IMR-90 (cell line): ENCODE measurements around the gene MOCS1. TPM values are rescaled to one million over a fixed set of nuclear protein-coding genes. Genes with fewer than 3 reads are reported as not detected.

Source experiments
- ATAC-seq: fragments of 200-7000 bp; cut with Tn5 transposase; 2 replicates; pipeline ENCODE4 v1.9.1; 2020; ENCODE audit warnings: low read depth, mild to moderate bottlenecking, moderate library complexity
- BruUV-seq: library from RNA; stranded (reverse); fragments of 400-500 nt; replicated peaks from 2 replicates; lab custom pipeline; 2021; lab: Mats Ljungman, UMichigan
- CTCF ChIA-PET: fragments of 300-600 bp; formaldehyde crosslinking; extraction: SDS; loops from one replicate; lab custom pipeline; 2021; ENCODE audit warnings: antibody characterized with exemption; lab: Yijun Ruan, JAX
- POLR2A ChIA-PET: fragments of 300-600 bp; sonication (Branson Sonifier 250); formaldehyde crosslinking; loops from one replicate; lab custom pipeline; 2022; ENCODE audit warnings: antibody characterized with exemption; ENCODE audit not compliant: unreplicated experiment; lab: Charles Lee
- DNase-seq: peaks from one replicate; pipeline ENCODE4 v3.0.0; 2013
- H2AFZ ChIP-seq: replicated peaks from 2 replicates; pipeline ENCODE3; 2013; ENCODE audit warnings: low read length, mild to moderate bottlenecking; ENCODE audit not compliant: poor library complexity
- H2AK5ac ChIP-seq: 2 replicates; pipeline ENCODE4 v1.6.1; 2013; ENCODE audit warnings: low read depth, low read length, inconsistent platforms
- H2AK9ac ChIP-seq: replicated peaks from 2 replicates; pipeline ENCODE3; 2013; ENCODE audit warnings: mild to moderate bottlenecking, low read depth, low read length, moderate library complexity; ENCODE audit not compliant: poor library complexity
- H2BK120ac ChIP-seq: 2 replicates; pipeline ENCODE4 v1.6.1; 2013; ENCODE audit warnings: low read depth, low read length, inconsistent platforms
- H2BK15ac ChIP-seq: 3 replicates; pipeline ENCODE4 v1.6.1; 2013; ENCODE audit warnings: low read depth, low read length, inconsistent platforms
- H2BK20ac ChIP-seq: 2 replicates; pipeline ENCODE4 v1.6.1; 2013; ENCODE audit warnings: low read depth, mild to moderate bottlenecking, inconsistent platforms, low read length, moderate library complexity
- H2BK5ac ChIP-seq: 2 replicates; pipeline ENCODE4 v1.6.1; 2013; ENCODE audit warnings: mild to moderate bottlenecking, low read depth, low read length, inconsistent platforms; ENCODE audit not compliant: poor library complexity, severe bottlenecking
- H3K14ac ChIP-seq: replicated peaks from 2 replicates; pipeline ENCODE4 v1.6.1; 2013; ENCODE audit warnings: low read depth, low read length, inconsistent platforms
- H3K18ac ChIP-seq: 2 replicates; pipeline ENCODE4 v1.6.1; 2013; ENCODE audit warnings: low read depth, low read length, control low read depth
- H3K23ac ChIP-seq: 2 replicates; pipeline ENCODE4 v1.6.1; 2013; ENCODE audit warnings: low read depth, low read length, inconsistent platforms
- H3K27ac ChIP-seq: 2 replicates; pipeline ENCODE4 v1.5.1; 2013; ENCODE audit warnings: mild to moderate bottlenecking, control low read depth, low read length; ENCODE audit not compliant: insufficient read depth
- H3K27me3 ChIP-seq: 2 replicates; pipeline ENCODE4 v1.6.1; 2013; ENCODE audit warnings: low read length; ENCODE audit not compliant: control insufficient read depth, insufficient read depth
- H3K36me3 ChIP-seq: 2 replicates; pipeline ENCODE4 v1.6.1; 2013; ENCODE audit warnings: low read length, mixed read lengths; ENCODE audit not compliant: control insufficient read depth, insufficient read depth
- H3K4ac ChIP-seq: 2 replicates; pipeline ENCODE4 v1.6.1; 2013; ENCODE audit warnings: low read depth, low read length, inconsistent platforms
- H3K4me1 ChIP-seq: 2 replicates; pipeline ENCODE4 v1.6.1; 2013; ENCODE audit warnings: low read length, mixed read lengths; ENCODE audit not compliant: control insufficient read depth, insufficient read depth
- H3K4me2 ChIP-seq: 2 replicates; pipeline ENCODE4 v1.6.1; 2013; ENCODE audit warnings: low read depth, mild to moderate bottlenecking, control low read depth, low read length, moderate library complexity
- H3K4me3 ChIP-seq: 2 replicates; pipeline ENCODE4 v1.5.1; 2013; ENCODE audit warnings: low read depth, mild to moderate bottlenecking, control low read depth, low read length, moderate library complexity; ENCODE audit not compliant: insufficient read depth
- H3K56ac ChIP-seq: 2 replicates; pipeline ENCODE4 v1.6.1; 2013; ENCODE audit warnings: low read length, inconsistent platforms; ENCODE audit not compliant: insufficient read depth; ENCODE audit errors: extremely low read depth
- H3K79me1 ChIP-seq, 2 experiments: 2 replicates each; pipeline ENCODE4 v1.6.1; 2013; ENCODE audit warnings: low read length in 2 of 2, inconsistent platforms in 1 of 2, low read depth in 1 of 2
- H3K9ac ChIP-seq: 2 replicates; pipeline ENCODE4 v1.6.1; 2013; ENCODE audit warnings: low read depth, low read length, control low read depth
- H3K9me1 ChIP-seq: 2 replicates; pipeline ENCODE4 v1.6.1; 2013; ENCODE audit warnings: low read length, inconsistent platforms; ENCODE audit not compliant: insufficient read depth
- H3K9me3 ChIP-seq: 2 replicates; pipeline ENCODE4 v1.6.1; 2013; ENCODE audit warnings: low read length; ENCODE audit not compliant: control insufficient read depth, insufficient read depth
- H4K20me1 ChIP-seq: 2 replicates; pipeline ENCODE4 v1.6.1; 2013; ENCODE audit warnings: low read length, inconsistent platforms; ENCODE audit not compliant: insufficient read depth
- H4K5ac ChIP-seq: 2 replicates; pipeline ENCODE4 v1.6.1; 2013; ENCODE audit warnings: mild to moderate bottlenecking, low read depth, low read length, control low read depth
- H4K8ac ChIP-seq, 2 experiments: 2 replicates each; pipeline ENCODE4 v1.6.1; 2013; ENCODE audit warnings: low read depth in 2 of 2, low read length in 2 of 2, control low read depth in 1 of 2, inconsistent platforms in 1 of 2
- H4K91ac ChIP-seq: 2 replicates; pipeline ENCODE4 v1.6.1; 2013; ENCODE audit warnings: low read depth, low read length, inconsistent platforms; ENCODE audit not compliant: insufficient read depth
- CEBPB ChIP-seq: IDR thresholded peaks from 2 replicates; pipeline ENCODE4 v1.6.1; 2012; ENCODE audit warnings: low read depth, low read length, improper control_type of control experiment
- WGBS, 2 experiments: methylation state at CpG; one replicate each; pipeline versions ENCODE4 v1.1.5 to v1.1.7; 2013; ENCODE audit warnings: missing lambda C conversion rate in 2 of 2; ENCODE audit not compliant: insufficient read length in 1 of 2; ENCODE audit errors: extremely low coverage in 2 of 2; 5-methylcytosine and 5-hydroxymethylcytosine counted together
- dilution Hi-C: fragments of 300-500 bp; cut with HindIII; formaldehyde crosslinking; loops from one replicate; pipeline ENCODE4 v1.14.3; 2018; ENCODE audit warnings: low sequenced_read_pairs; ENCODE audit not compliant: unreplicated experiment
- in situ Hi-C: fragments of 300-500 bp; cut with MboI; formaldehyde crosslinking; loops from 3 replicates; pipeline ENCODE4 v1.14.3; 2019; ENCODE audit warnings: low sequenced_read_pairs, inconsistent platforms, mixed read lengths
- intact Hi-C: fragments of 100-400 bp; cut with micrococcal nuclease; formaldehyde crosslinking; loops from 2 replicates; pipeline ENCODE4 v1.10.0; 2022
- polyA plus RNA-seq, 3 experiments: library from polyadenylated mRNA; depleted of rRNA; stranded (reverse); fragments of >200 nt; gene quantifications; 2 replicates each; pipeline ENCODE4 v1.2.3, GENCODE V29; 2012; ENCODE audit warnings: low replicate concordance in 1 of 3
- total RNA-seq: library from RNA; depleted of rRNA; stranded (reverse); fragments of >200 nt; gene quantifications from 2 replicates; pipeline ENCODE4 v1.2.3, GENCODE V29; 2012

MOCS1 gene
- total and polyA plus RNA-seq, 2 of the 4 experiments (the other 2 are of a cell fraction), result 5.5 to 9.5 TPM

- H3K36me3 ChIP-seq, result no peaks in the 10 kb centered on the region
- H3K79me1 ChIP-seq, result peaks cover 18 to 31% of the 10 kb centered on the region in 2 experiments; a peak in 3 of 4 replicates
- peak overlapping the region; percentile 12; the same call in 1 of the 2 replicates for H3K4me2 ChIP-seq
- H2BK120ac ChIP-seq, result peak overlapping the region; percentile 38; the same call in 1 of the 2 replicates
- H4K91ac ChIP-seq, result no peak overlapping the region
- no peak overlapping the region for H2AK9ac ChIP-seq
- WGBS, 2 experiments, result no CpG with 5 or more reads among the region's 2 CpGs
- no peak overlapping the region for H2BK5ac ChIP-seq
- H3K14ac ChIP-seq, result no peak overlapping the region
- no peak overlapping the region for H3K23ac ChIP-seq
- in situ Hi-C loops, result no loop called here
- H4K20me1 ChIP-seq, result no peaks in the 10 kb centered on the region
- H3K4me1 ChIP-seq, result peaks cover 21% of the 10 kb centered on the region
- no peak overlapping the region for H3K4me3 ChIP-seq
- no TSS peak for BruUV-seq
- DNase-seq (no peak), ATAC-seq (no peak)
- peak overlapping the region; percentile 29; the same call in 1 of the 2 replicates for H3K18ac ChIP-seq
- no peak overlapping the region for H4K5ac ChIP-seq
- intact Hi-C loops, result no loop called here
- peaks cover 6% of the 10 kb centered on the region for H3K9me1 ChIP-seq
- H2AK5ac ChIP-seq, result no peak overlapping the region
- H2AFZ ChIP-seq, result no peak overlapping the region
- H3K27me3 ChIP-seq, result peaks cover 2% of the 10 kb centered on the region; the same call in 1 of the 2 replicates
- H3K27ac ChIP-seq, result no peak overlapping the region
- no peak overlapping the region; a peak in 1 of 4 replicates for H4K8ac ChIP-seq
- no peak for TF ChIP-seq CEBPB
- no peak overlapping the region for H3K56ac ChIP-seq
- no peak overlapping the region for H2BK20ac ChIP-seq
- no peak overlapping the region for H3K9ac ChIP-seq
- ChIA-PET CTCF (no interaction called here), POLR2A (no interaction called here)
- H3K9me3 ChIP-seq, result no peaks in the 10 kb centered on the region
- no peak overlapping the region for H2BK15ac ChIP-seq
- dilution Hi-C loops, result no loop called here
- no peak overlapping the region for H3K4ac ChIP-seq
These were observed 979 bp upstream of the MOCS1 start for GRCh38 chr6:39935241-39935640.
